Activated CD4-positive, alpha-beta T cell treated with anti-CD3 and anti-CD28 coated beads for 36 hours (primary cell): ENCODE results near the gene ILKAP. TPM values are rescaled to one million over a fixed set of nuclear protein-coding genes. Genes with fewer than 3 reads are reported as not detected.

Experiments
- ATAC-seq: fragments of 200-7000 bp; cut with Tn5 transposase; one replicate; pipeline ENCODE4 v1.10.0; 2021; ENCODE audit warnings: mild to moderate bottlenecking, moderate library complexity
- CTCF ChIA-PET: fragments of 350-600 bp; sonication (Branson Sonifier 250); formaldehyde crosslinking; loops from one replicate; lab custom pipeline; 2021; ENCODE audit warnings: antibody characterized with exemption; lab: Charles Lee
- POLR2A ChIA-PET: fragments of 350-600 bp; sonication (Branson Sonifier 250); formaldehyde crosslinking; loops from one replicate; lab custom pipeline; 2021; ENCODE audit warnings: antibody characterized with exemption, inconsistent platforms; lab: Charles Lee
- DNase-seq: peaks from one replicate; pipeline ENCODE4 v3.0.0-alpha.2; 2020
- H3K27ac Mint-ChIP-seq: one replicate; pipeline ENCODE4 v1.8.0; 2021; ENCODE audit warnings: mixed read lengths
- H3K27me3 Mint-ChIP-seq: one replicate; pipeline ENCODE4 v1.8.0; 2021; ENCODE audit warnings: mixed read lengths
- H3K36me3 Mint-ChIP-seq: one replicate; pipeline ENCODE4 v1.8.0; 2021; ENCODE audit warnings: low read depth, mixed read lengths
- H3K4me1 Mint-ChIP-seq: one replicate; pipeline ENCODE4 v1.8.0; 2021; ENCODE audit warnings: mixed read lengths
- H3K4me3 Mint-ChIP-seq: one replicate; pipeline ENCODE4 v1.8.0; 2021; ENCODE audit warnings: mild to moderate bottlenecking, moderate library complexity, mixed read lengths
- H3K9me3 Mint-ChIP-seq: one replicate; pipeline ENCODE4 v1.8.0; 2021; ENCODE audit warnings: low read depth, mixed read lengths
- intact Hi-C, 2 experiments: fragments of 100-400 bp; cut with DNase I in 1 of 2; cut with micrococcal nuclease in 1 of 2; formaldehyde crosslinking; loops; one replicate each; pipeline versions ENCODE4 v1.14.2 to v1.15.1; 2022 to 2024; cut with DNase I, micrococcal nuclease
- total RNA-seq, 2 experiments: library from RNA; stranded (reverse); gene quantifications; one replicate each; pipeline ENCODE4 v1.2.3, GENCODE V29; 2021

The ILKAP gene
- total RNA-seq, 2 experiments from 2014 or later = 39.2 to 44.3 TPM

DNA sequence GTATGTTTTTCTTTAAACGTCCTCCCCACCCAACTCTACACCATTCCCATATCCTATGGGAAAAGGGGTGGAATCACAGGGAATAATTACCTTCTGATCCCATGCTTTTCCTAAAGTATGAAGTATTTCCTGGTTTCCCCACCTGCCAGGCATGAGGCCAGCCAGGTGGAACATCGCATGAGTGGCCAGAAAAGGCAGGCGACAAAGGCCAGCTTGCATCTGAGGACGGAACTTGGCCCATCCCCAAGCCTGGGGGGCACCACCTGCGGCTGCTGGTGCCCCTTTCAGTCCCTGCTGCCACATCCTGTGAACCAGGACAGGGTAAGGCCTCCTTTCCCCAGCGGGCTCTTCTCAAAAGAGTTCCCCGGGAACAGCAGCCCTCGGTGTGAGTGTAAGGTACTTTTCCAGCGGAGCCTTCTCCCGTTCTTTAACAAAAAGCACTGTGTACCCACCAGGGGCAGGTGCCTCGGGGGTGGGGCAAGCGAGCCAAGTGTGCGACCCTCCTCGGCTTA is 45.9 kb downstream of the ILKAP start:
- H3K36me3 Mint-ChIP-seq = no peaks in the 10 kb centered on the region
- H3K4me3 Mint-ChIP-seq = no peak overlapping the region
- H3K4me1 Mint-ChIP-seq = peaks cover 5% of the 10 kb centered on the region
- peaks cover 4% of the 10 kb centered on the region for H3K9me3 Mint-ChIP-seq
- H3K27ac Mint-ChIP-seq = no peak overlapping the region
- ChIA-PET POLR2A (no interaction called here), CTCF (interaction anchor here (0.7 kb wide), 1 partner anchor 81 kb away, joined by 3 read pairs; no protein-coding TSS in a partner anchor)
- no peak for ATAC-seq
- peaks cover 12% of the 10 kb centered on the region for H3K27me3 Mint-ChIP-seq
- no peak for DNase-seq
- intact Hi-C loops = loop anchor here in 1 of 2 experiments (1.0 kb wide), 1 partner anchor 46 kb away; the partner anchor contains the start of gene ILKAP

DNA sequence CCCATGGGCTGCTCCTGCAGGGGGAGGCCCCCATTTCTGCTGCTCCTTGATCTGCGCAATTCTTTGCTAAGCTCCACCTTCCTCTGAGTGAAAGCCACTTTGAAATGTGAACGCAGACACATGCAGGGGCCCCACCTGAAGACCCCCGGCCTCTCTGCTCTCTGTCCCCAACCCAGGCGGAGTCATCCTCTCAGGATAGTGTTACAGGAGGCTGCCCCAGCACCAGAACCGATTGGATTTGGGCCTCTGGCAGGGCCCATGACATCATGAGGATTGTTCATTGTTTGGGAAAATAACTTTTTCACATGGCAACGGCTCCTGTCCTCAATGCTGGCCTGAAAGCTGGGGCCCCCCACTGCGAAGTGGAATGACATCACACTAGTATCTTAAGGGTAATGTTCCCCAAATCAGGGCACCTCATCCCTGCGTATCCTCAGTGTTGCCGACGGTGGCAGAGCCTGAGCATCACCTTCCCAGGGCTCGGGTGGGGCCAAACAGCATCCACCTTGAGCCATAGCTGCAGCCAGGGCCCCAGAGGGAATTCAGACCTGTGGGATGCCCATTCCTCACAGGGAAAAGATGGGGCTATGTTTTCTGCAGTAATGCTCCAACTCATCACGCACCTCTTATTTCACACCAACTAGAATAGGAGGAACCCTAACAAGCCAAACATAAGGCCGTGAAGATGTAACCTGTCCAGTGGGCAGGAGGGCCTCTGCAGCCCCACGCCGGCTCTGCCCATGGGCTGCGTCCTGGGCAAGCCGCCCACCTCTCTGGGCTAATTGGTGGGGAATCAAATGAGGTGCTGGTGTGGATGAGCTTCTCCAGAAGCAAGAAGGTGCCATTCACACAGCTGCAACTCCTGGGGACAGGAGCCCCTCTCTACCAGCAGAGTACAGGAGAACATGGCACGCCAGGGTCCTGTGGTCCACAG is 47.5 kb downstream of the ILKAP start:
- Mint-ChIP-seq H3K4me3 (no peak overlapping the region), H3K27me3 (peaks cover 11% of the 10 kb centered on the region), H3K36me3 (no peaks in the 10 kb centered on the region), H3K9me3 (peaks cover 4% of the 10 kb centered on the region), H3K27ac (no peak overlapping the region), H3K4me1 (peaks cover 5% of the 10 kb centered on the region)
- ChIA-PET POLR2A (no interaction called here), CTCF (interaction anchor here (0.6 kb wide), 1 partner anchor 93 kb away, joined by 3 read pairs; no protein-coding TSS in a partner anchor)
- intact Hi-C loops = no loop called here
- DNase-seq = no peak
- no peak for ATAC-seq

DNA sequence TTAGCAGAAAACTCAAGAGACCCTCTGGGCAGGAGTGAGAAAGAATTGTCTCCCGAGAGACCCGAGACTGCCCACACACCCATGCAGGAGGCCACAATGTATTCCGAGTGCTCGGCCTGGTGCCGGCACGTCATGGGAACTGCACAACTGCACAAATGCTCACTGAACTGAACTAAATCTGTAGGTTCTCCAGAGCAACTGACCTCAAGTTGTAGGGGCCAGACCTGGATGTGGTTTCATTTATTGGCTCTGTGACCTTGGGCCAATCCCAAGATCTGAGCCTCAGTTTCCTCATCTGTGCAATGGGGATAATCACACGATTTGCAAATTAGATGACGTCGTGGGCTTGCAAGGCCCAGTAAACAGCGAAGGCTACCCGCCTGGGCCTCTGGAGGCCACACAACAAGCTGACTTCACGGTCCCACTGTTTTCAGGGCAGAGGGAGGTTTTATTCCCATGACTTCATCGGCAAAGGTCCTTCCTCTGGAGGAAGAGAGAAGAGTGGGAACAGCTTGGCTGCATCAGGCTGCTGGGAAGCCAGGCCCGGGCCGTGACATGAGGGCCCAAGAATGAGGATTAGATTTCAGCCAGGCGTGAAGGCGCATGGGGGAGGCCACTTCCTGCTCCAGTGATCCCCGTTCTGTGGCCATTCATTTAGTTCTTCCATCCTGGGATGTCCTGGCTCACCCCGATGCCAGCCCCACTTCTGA is 48.3 kb downstream of the ILKAP start:
- ATAC-seq (no peak), DNase-seq (no peak)
- ChIA-PET POLR2A (no interaction called here), CTCF (interaction anchor here (0.6 to 0.7 kb wide), 2 partner anchors 53 to 867 kb away, joined by 3 read pairs; no protein-coding TSS in a partner anchor)
- Mint-ChIP-seq H3K4me1 (peaks cover 5% of the 10 kb centered on the region), H3K36me3 (no peaks in the 10 kb centered on the region), H3K4me3 (no peak overlapping the region), H3K27ac (no peak overlapping the region), H3K27me3 (peaks cover 5% of the 10 kb centered on the region), H3K9me3 (peaks cover 4% of the 10 kb centered on the region)
- intact Hi-C loops = no loop called here

DNA sequence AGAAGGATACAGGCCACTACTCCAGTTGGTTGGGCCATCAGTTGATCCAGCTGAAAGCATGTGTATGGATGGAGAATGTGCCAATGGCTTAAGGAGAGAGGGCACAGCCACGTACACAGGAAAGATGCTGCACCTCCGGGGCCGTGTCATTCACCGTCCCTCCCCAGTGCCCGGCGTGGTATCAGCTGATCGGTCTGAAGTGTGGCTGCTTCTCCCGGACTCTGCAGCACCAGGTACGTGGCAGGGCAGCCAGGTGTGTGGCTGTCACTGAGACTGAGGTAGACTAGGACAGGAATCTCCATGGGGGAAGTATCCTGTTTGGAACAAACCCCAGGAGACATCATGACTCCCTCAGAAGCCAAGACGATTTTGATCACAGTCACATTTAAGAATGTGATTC is 48.9 kb downstream of the ILKAP start:
- Mint-ChIP-seq H3K27me3 (peaks cover 4% of the 10 kb centered on the region), H3K9me3 (peaks cover 4% of the 10 kb centered on the region), H3K4me3 (no peak overlapping the region), H3K36me3 (no peaks in the 10 kb centered on the region), H3K27ac (no peak overlapping the region), H3K4me1 (peaks cover 4% of the 10 kb centered on the region)
- ChIA-PET POLR2A (no interaction called here), CTCF (interaction anchor here (0.6 to 0.7 kb wide), 2 partner anchors 52 to 868 kb away, joined by 3 read pairs; no protein-coding TSS in a partner anchor)
- ATAC-seq (no peak), DNase-seq (no peak)
- intact Hi-C loops = no loop called here

DNA sequence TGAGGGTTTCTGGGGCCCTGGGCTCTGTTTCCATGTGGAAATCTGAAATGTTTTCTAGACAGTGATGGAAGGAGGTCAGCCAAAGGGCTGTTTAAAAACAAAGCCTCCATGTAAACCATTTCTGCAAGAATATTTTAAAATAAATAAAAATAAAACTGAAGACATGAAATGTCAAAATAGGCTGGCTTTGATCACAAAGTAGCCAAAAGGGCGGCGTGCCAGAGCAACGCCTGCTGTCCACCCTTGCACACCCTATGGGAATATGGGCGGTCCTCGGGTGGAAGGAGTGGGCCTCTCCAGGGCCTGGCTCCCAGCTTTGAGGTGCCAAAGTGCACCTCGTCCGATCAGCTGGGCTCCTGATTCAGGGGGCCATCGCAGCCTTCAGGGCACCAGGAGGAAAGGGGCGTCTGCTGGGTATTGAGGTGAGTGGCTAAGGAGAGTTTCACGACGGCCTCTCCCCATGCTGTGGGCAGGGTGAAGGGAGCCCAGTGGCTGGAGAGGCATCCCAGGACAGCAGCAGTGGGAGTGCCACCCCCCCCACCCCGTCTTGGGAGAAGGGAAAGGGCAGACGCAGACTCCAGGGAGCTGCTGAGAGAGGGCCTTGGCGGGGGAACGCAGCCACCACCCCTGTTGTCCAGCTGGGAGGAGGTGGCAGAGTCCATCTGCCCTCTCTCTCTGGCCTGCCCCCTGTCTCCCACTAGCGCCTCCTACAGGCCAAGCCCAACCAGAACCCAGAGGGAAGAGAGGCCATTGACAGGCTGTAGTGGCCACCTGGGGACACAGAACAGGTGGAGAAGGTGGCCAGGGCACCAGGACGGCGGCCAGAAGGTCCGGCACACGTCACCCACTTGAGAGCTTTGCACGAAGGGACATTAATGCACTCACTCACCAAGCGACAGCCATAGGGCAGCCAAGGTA is 50.5 kb downstream of the ILKAP start:
- Mint-ChIP-seq H3K36me3 (no peaks in the 10 kb centered on the region), H3K4me1 (no peaks in the 10 kb centered on the region), H3K9me3 (peaks cover 4% of the 10 kb centered on the region), H3K27me3 (no peaks in the 10 kb centered on the region), H3K27ac (no peak overlapping the region), H3K4me3 (no peak overlapping the region)
- POLR2A ChIA-PET = no interaction called here
- CTCF ChIA-PET = interaction anchor here (0.5 to 0.6 kb wide), 2 partner anchors 210 to 372 kb away, joined by 3 read pairs; no protein-coding TSS in a partner anchor
- ATAC-seq (no peak), DNase-seq (no peak)
- intact Hi-C loops = no loop called here

DNA sequence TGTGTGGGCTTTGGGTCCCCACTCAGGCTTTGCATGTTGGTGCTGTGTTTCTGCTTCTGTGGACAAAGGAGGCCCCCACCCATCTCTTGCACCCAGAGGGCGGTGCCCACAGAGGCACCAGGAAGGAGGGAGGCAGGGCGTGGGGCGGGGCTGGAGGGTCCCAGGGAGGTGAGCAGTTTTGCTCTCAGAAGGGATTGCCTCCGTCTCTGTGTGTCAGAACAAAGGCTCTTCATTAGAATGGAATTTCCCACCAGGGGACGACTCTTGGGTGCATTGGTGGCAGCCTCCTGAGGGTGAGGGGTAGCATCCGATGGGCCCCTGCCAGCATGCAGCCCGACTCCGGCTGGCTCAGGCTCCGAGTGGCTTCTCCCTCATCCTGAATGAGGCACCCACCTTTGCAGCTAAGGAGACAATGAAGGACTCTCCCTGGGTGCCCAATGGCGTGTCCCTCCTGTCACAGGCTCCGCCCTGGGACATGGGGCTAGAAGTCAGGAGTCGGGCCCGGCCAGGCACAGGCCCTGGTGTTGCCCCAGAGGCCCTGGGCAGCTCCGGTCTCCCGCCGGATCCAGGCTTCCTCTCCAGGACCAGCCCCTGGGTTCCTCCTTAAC is 51.8 kb downstream of the ILKAP start:
- Mint-ChIP-seq H3K4me1 (no peaks in the 10 kb centered on the region), H3K9me3 (peaks cover 4% of the 10 kb centered on the region), H3K27me3 (no peaks in the 10 kb centered on the region), H3K27ac (no peak overlapping the region), H3K36me3 (no peaks in the 10 kb centered on the region), H3K4me3 (no peak overlapping the region)
- intact Hi-C loops = no loop called here
- DNase-seq (no peak), ATAC-seq (no peak)
- ChIA-PET CTCF (no interaction called here), POLR2A (interaction anchor here (0.7 kb wide), 1 partner anchor 11 kb away, joined by 3 read pairs; no protein-coding TSS in a partner anchor)

DNA sequence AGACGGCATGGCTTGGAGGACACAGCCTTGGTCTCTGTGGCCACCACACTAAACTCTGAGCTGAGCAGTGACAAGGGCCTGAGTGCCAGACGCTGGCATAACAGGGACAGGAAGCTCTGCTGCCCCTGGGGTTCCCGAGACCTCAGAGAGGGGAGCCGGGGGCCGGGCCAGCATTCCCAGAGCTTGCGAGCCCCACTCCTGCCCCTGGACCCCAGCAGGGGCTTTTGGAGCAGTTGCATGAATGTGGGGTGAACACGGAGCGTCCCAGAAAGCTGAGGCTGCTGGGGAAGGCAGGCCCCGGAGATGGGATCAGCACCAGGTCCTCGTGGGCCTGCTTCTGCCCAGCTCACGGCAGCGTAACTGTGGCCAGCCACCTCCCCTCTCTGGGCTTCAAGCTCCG is 52.3 kb downstream of the ILKAP start:
- Mint-ChIP-seq H3K9me3 (peaks cover 4% of the 10 kb centered on the region), H3K36me3 (no peaks in the 10 kb centered on the region), H3K4me3 (no peak overlapping the region), H3K27me3 (no peaks in the 10 kb centered on the region), H3K4me1 (no peaks in the 10 kb centered on the region), H3K27ac (no peak overlapping the region)
- CTCF ChIA-PET = no interaction called here
- POLR2A ChIA-PET = no interaction called here
- intact Hi-C loops = no loop called here
- no peak for ATAC-seq
- no peak for DNase-seq

DNA sequence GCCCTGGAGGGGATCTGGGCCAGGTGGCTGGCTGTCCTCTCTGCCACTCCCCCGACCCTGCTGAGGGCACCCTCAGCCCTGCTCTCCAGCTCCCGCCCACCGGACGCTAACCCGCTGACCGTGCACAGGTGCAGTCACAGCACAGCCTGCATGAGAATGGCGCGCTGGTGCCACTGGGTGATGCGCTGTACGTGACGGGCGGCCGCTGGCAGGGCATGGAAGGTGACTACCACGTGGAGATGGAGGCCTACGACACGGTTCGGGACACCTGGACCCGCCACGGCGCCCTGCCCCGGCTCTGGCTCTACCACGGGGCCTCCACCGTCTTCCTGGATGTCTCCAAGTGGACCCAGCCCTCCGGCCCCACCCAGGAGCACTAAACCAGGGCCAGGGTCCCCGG is 52.8 kb downstream of the ILKAP start:
- Mint-ChIP-seq H3K4me3 (no peak overlapping the region), H3K27ac (no peak overlapping the region), H3K27me3 (no peaks in the 10 kb centered on the region), H3K4me1 (no peaks in the 10 kb centered on the region), H3K9me3 (peaks cover 4% of the 10 kb centered on the region), H3K36me3 (no peaks in the 10 kb centered on the region)
- ATAC-seq (no peak), DNase-seq (no peak)
- ChIA-PET CTCF (no interaction called here), POLR2A (no interaction called here)
- intact Hi-C loops = no loop called here

DNA sequence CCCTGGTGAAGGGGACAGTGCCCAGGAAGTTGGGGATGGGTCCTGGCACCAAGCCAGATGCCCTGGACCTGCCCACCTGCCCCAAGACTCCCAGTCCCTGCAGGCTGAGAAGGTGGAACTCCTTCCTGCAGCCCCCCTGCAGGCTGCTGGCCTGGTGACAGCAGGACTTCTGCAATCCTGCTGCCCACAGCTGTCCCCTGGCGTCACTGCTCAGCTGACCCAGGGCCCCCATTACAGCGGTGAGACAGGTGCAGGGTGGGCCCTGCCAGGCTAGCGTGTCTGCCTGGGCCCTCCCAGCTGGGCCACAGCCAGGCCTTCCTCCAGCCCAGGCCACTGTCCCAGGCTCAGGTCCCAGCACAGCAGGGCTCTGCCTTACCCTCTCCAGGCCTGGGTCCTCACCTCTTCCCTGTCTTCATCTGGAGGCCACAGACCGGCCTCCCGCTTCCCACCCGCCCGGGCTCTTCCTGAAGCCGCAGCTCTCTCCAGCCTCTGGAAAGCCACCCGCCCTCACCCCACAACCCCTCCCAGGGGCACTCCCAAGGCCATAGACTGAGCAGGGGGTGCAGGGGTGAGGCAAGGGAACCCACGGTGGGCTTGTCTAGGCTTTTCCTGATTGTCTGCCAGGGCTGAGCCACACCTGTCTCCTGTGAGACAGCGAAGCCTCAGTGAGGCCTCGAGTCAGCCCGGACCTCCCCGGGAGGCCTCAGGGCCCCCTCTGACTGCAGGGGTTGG is 53.5 kb downstream of the ILKAP start:
- Mint-ChIP-seq H3K27me3 (no peaks in the 10 kb centered on the region), H3K36me3 (no peaks in the 10 kb centered on the region), H3K9me3 (peaks cover 4% of the 10 kb centered on the region), H3K27ac (no peak overlapping the region), H3K4me1 (no peaks in the 10 kb centered on the region), H3K4me3 (no peak overlapping the region)
- ChIA-PET CTCF (no interaction called here), POLR2A (no interaction called here)
- DNase-seq (no peak), ATAC-seq (no peak)
- intact Hi-C loops = no loop called here

DNA sequence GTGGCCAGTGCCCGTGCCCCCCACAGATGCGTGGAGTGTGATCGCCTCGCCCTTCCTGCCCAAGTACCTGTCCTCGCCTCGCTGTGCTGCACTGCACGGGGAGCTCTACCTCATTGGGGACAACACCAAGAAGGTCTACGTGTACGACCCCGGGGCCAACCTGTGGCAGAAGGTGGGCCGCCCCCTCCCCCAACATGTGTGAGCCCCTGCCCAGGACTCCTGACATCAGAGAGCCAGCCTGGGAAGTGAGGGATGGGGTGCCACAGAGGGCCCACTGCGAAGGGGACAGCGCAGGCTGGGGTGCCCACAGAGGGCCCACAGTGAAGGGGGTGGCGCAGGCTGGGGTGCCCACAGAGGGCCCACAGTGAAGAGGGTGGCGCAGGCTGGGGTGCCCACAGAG is 54.5 kb downstream of the ILKAP start:
- Mint-ChIP-seq H3K4me3 (no peak overlapping the region), H3K27me3 (no peaks in the 10 kb centered on the region), H3K27ac (no peak overlapping the region), H3K36me3 (no peaks in the 10 kb centered on the region), H3K9me3 (peaks cover 1% of the 10 kb centered on the region), H3K4me1 (no peaks in the 10 kb centered on the region)
- no peak for DNase-seq
- no peak for ATAC-seq
- intact Hi-C loops = no loop called here
- ChIA-PET POLR2A (no interaction called here), CTCF (no interaction called here)
